AG04449 (cell line): ENCODE results near the gene ZNF655.

Experiments
- CTCF ChIA-PET: fragments of 350-600 bp; formaldehyde crosslinking; extraction: SDS; loops from one replicate; lab custom pipeline; 2021; ENCODE audit warnings: antibody characterized with exemption; lab: Yijun Ruan, JAX
- POLR2A ChIA-PET: fragments of 400-600, 350-600 bp; formaldehyde crosslinking; extraction: SDS; loops from one replicate; lab custom pipeline; 2020; ENCODE audit warnings: antibody characterized with exemption, inconsistent platforms; lab: Yijun Ruan, JAX
- DNase-seq: peaks from one replicate; pipeline ENCODE4 v3.0.0-alpha.2; 2010; ENCODE audit warnings: low read depth, low spot score
- H3K4me3 ChIP-seq: 2 replicates; pipeline ENCODE4 v1.5.1; 2011; ENCODE audit warnings: low read depth, mild to moderate bottlenecking, control low read depth, low read length
- TF ChIP-seq, protein P1 (sequence below): IDR thresholded peaks from one replicate; pipeline ENCODE4 v1.5.1; 2011; ENCODE audit warnings: mild to moderate bottlenecking, moderate library complexity, low read length, control low read depth, inconsistent platforms; ENCODE audit not compliant: insufficient read depth; ENCODE audit errors: missing control alignments

Gene ZNF655

DNA sequence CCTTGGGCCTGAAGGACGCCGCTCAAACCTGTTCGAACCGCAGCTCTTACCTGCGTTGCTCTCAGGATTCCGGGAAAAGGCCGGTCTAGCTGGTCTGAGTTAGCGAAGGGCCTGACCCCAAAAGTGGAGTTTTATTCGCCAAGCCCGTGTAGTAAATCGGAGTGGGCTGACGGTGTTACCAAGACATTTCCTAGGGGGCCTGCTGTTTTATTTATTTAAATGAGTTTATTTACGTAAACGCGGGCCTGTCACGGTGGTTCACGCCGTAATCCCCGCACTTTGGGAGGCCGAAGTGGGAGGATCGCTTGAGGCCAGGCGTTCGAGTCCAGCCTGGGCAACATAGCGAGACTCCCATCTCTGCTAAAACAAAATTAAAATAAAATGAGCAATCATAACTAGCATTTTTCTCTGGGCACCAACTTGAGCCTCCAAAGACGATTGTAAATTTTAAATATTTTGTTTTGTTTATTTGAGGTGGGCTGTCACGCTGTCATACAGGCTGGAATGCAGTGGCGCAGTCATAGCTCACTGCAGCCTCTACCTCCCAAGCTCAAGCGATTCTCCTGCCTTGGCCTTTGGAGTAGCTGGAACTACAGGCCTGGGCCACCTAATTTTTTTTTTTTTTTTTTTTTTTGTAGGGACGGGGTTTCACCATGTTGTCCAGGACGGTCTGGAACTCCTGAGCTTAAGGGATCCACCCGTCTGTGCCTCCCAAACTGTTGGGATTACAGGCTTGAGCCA, 903 bp downstream of the ZNF655 start:
- CTCF ChIA-PET: no interaction called here
- POLR2A ChIA-PET: interaction anchor here (0.5 to 1.5 kb wide), 7 partner anchors 18 to 83 kb away, joined by 3 to 5 read pairs (median 3); partner anchors contain the start of gene ZKSCAN5
- peak overlapping the region; percentile 94 for H3K4me3 ChIP-seq
- TF ChIP-seq, protein P1, sequence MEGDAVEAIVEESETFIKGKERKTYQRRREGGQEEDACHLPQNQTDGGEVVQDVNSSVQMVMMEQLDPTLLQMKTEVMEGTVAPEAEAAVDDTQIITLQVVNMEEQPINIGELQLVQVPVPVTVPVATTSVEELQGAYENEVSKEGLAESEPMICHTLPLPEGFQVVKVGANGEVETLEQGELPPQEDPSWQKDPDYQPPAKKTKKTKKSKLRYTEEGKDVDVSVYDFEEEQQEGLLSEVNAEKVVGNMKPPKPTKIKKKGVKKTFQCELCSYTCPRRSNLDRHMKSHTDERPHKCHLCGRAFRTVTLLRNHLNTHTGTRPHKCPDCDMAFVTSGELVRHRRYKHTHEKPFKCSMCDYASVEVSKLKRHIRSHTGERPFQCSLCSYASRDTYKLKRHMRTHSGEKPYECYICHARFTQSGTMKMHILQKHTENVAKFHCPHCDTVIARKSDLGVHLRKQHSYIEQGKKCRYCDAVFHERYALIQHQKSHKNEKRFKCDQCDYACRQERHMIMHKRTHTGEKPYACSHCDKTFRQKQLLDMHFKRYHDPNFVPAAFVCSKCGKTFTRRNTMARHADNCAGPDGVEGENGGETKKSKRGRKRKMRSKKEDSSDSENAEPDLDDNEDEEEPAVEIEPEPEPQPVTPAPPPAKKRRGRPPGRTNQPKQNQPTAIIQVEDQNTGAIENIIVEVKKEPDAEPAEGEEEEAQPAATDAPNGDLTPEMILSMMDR: no peak
- no peak for DNase-seq

DNA sequence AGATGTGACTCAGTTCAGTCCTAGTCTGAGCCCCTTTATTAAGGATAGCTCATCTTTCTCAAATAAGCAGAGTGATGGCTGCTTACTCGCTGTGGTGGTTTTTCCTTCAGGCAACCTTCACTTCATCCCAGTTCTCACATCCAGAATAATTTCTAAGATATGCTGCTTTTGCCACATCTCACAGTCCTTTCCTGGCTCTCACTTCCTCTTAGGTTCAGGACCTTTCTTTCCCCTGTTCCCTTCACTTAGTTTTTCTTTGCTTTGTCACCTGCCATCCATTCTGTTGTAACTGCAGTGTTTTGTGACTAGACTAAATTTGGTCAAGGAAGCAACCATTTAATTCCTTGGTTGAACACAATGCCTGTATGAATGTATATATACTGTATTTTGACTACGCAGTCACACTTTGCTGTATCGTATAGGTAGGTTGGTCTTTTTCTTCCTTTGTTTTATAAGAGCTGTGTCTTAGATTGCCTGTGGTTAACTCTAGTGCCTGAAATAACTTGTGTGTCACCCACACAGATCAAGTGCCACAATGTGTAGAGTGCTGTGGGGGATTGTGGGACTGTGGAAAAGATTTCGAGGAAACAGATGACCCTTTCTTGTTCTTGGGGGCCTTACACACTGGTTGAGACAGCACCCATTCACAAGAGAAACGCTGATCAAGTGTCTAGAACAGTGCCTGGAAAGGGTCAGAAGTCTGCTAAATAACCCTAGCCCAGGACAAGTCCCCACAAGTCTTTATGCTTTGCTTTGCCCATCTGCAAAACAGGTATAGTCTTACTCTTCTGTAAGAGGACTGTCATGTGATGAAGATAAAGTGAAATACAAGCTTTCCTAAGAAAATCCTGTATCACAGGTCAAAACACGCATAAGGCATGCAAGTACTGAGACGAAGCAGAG, 2.6 kb downstream of the ZNF655 start:
- ChIA-PET POLR2A (no interaction called here), CTCF (interaction anchor here (1.0 kb wide), 1 partner anchor 19 kb away, joined by 3 read pairs; no protein-coding TSS in a partner anchor)
- no peak for DNase-seq
- H3K4me3 ChIP-seq: no peak overlapping the region
- TF ChIP-seq, protein P1: no peak

DNA sequence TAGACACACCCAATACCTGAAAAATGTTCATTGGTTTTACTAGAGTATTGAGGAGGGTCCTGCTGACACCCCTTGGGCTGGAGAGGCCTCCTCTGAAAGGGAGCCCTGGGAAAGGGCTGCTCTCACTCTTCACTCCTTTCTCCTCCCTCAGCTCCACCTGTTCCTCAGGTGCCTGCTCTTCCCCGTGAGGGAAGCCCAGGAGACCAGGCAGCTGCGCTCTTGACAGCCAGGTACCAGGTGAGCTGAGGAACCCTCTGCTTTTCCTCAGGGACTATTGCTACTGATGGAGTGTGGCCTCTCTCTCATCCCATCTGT, 3.3 kb downstream of the ZNF655 start:
- DNase-seq: no peak
- POLR2A ChIA-PET: no interaction called here
- CTCF ChIA-PET: interaction anchor here (1.0 kb wide), 1 partner anchor 18 kb away, joined by 3 read pairs; no protein-coding TSS in a partner anchor
- TF ChIP-seq, protein P1: no peak
- no peak overlapping the region for H3K4me3 ChIP-seq

DNA sequence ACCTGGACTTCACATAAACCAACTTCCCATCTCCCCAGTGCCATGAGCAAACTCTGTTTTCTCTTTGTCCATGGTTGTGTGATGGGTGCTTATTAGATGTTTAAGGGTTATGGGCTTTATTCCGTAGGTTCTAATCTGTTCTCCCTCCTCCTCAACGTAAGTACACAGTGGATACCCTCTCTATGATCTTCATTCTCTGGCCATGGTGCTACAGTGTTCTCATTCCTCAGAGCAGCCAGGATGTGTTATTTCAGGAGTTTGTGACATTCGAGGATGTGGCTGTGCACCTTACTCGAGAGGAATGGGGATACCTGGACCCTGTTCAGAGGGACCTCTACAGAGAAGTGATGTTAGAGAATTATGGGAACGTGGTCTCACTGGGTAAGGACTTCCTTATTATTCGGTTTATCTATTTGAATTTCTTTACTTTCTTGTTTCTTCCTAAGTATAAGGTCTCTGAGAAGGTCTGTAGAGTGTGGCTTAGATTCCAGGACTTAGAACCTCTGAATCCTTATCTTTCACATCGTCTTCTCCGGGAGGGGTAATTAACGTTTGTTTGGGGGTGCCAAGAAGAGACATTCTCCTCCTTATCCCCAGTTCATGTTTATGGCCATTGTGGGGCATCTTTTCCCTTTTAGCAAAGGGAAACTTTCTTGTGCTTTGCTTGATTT, 3.8 kb downstream of the ZNF655 start:
- CTCF ChIA-PET: interaction anchor here (1.5 kb wide), 1 partner anchor 11 kb away, joined by 4 read pairs; no protein-coding TSS in a partner anchor
- POLR2A ChIA-PET: no interaction called here
- no peak for DNase-seq
- TF ChIP-seq, protein P1: no peak
- H3K4me3 ChIP-seq: no peak overlapping the region; the same call in 1 of the 2 replicates

DNA sequence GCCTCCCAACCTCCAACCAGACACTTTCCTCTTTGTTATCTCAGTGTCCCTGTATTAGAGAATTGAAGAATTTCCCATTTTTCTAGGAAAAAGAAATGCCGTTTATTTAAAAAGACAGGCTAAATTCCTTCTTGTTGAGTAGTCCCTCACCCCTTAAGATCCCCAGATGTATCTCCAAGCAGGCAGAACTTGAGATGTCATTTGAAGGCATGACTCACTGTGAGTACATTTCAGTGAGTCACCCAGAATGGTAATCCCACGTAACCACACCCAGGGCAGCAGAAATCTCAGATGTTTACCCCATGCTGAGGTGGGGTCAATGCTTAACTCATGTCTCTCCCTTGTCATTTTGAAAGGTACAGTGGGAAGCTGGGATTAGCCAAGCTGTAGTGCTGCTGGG, 4.4 kb downstream of the ZNF655 start:
- ChIA-PET CTCF (interaction anchor here (1.3 to 1.5 kb wide), 2 partner anchors 10 to 54 kb away, joined by 3 to 4 read pairs; partner anchors contain the start of gene ZSCAN25), POLR2A (interaction anchor here (1.0 kb wide), 1 partner anchor 18 kb away, joined by 3 read pairs; no protein-coding TSS in a partner anchor)
- TF ChIP-seq, protein P1: no peak
- DNase-seq: peak; percentile 98
- no peak overlapping the region for H3K4me3 ChIP-seq
